Spleen (tissue), 11 donors: ENCODE data around the gene ADAMTS17. TPM values are rescaled to one million over a fixed set of nuclear protein-coding genes. Genes with fewer than 3 reads are reported as not detected.
A peak's percentile ranks its signal among the peaks of the same experiment; 100 is the strongest.

Experiments used
- DNase-seq: peaks from one replicate; pipeline ENCODE4 v3.0.0-alpha.2; 2020
- H3K27ac ChIP-seq, 8 donors: fragments of 200-600 bp; sonication (generic) in 7 of 8; 1 replicate in 4 of 8; 2 replicates in 4 of 8; pipeline versions ENCODE4 v1.5.0 to v1.8.0; 2016 to 2021; ENCODE audit warnings: inconsistent platforms in 4 of 8, mild to moderate bottlenecking in 4 of 8, moderate library complexity in 1 of 8
- H3K27me3 ChIP-seq, 7 donors: fragments of 200-600 bp; sonication (generic) in 6 of 7; replicated peaks in 1 of 7; 1 replicate in 4 of 7; 2 replicates in 3 of 7; pipeline versions ENCODE4 v1.5.0 to v1.8.0; 2016 to 2021; ENCODE audit warnings: inconsistent platforms in 3 of 7, mild to moderate bottlenecking in 1 of 7
- H3K36me3 ChIP-seq, 6 donors: fragments of 200-600 bp; sonication (generic) in 5 of 6; 1 replicate in 4 of 6; 2 replicates in 2 of 6; pipeline versions ENCODE4 v1.5.0 to v1.8.0; 2016 to 2021; ENCODE audit warnings: inconsistent platforms in 2 of 6
- H3K4me1 ChIP-seq, 6 donors: fragments of 200-600 bp; sonication (generic) in 5 of 6; 1 replicate in 3 of 6; 2 replicates in 3 of 6; pipeline versions ENCODE4 v1.5.0 to v1.8.0; 2016 to 2021; ENCODE audit warnings: inconsistent platforms in 3 of 6
- H3K4me3 ChIP-seq, 8 donors: fragments of 200-600 bp; sonication (generic) in 7 of 8; 1 replicate in 4 of 8; 2 replicates in 4 of 8; pipeline versions ENCODE4 v1.5.0 to v1.8.0; 2016 to 2021; ENCODE audit warnings: inconsistent platforms in 4 of 8, mild to moderate bottlenecking in 4 of 8, moderate library complexity in 2 of 8
- H3K9me3 ChIP-seq, 8 donors: fragments of 200-600 bp; sonication (generic) in 7 of 8; 1 replicate in 4 of 8; 2 replicates in 4 of 8; pipeline versions ENCODE4 v1.5.0 to v1.8.0; 2016 to 2021; ENCODE audit warnings: inconsistent platforms in 4 of 8
- POLR2A ChIP-seq, 3 donors: fragments of 450-650 bp; IDR thresholded peaks; one replicate each; pipeline ENCODE4 v1.5.1; 2017; ENCODE audit warnings: antibody characterized with exemption in 3 of 3, mild to moderate bottlenecking in 1 of 3
- POLR2AphosphoS5 ChIP-seq, 3 donors: sonication (generic); formaldehyde crosslinking; IDR thresholded peaks; one replicate each; pipeline ENCODE4 v1.5.1; 2017; ENCODE audit warnings: antibody characterized with exemption in 3 of 3
- WGBS, 5 donors: extraction: QIAGEN DNeasy Blood & Tissue Kit in 3 of 5; methylation state at CpG; one replicate each; pipeline versions ENCODE4 v1.1.5 to v1.1.7; 2013 to 2018; 5-methylcytosine and 5-hydroxymethylcytosine counted together
- intact Hi-C: fragments of 100-400 bp; cut with DNase I; formaldehyde crosslinking; loops from one replicate; pipeline ENCODE4 v1.15.0; 2023; ENCODE audit warnings: low total_unique reads
- polyA plus RNA-seq, 3 donors: library from polyadenylated mRNA; stranded (reverse); fragments of 200-250 nt; gene quantifications; one replicate each; pipeline ENCODE4 v1.2.1, GENCODE V29; 2013
- total RNA-seq, 7 donors: library from RNA; depleted of rRNA in 3 of 7; stranded (reverse); fragments of >200 nt in 3 of 7; fragmentation: NEBNext Ultra II Directional in 4 of 7; extraction: Animal tissue kit (Norgen Biotek cat#: 25700) in 4 of 7; gene quantifications; one replicate each; pipeline versions ENCODE4 v1.1.0 to v1.2.1, GENCODE V29; 2016 to 2021
- TF ChIP-seq, protein P1 (sequence below), 11 experiments: fragments of 200-600 bp in 7 of 11; fragments of 450-650 bp in 4 of 11; sonication (generic) in 4 of 11; IDR thresholded peaks in 8 of 11; conservative IDR thresholded peaks in 3 of 11; 1 replicate in 7 of 11; 2 replicates in 4 of 11; pipeline versions ENCODE4 v1.4.0 to v1.8.0; 2016 to 2021; ENCODE audit warnings: antibody characterized with exemption in 11 of 11, inconsistent platforms in 4 of 11, mild to moderate bottlenecking in 1 of 11
- donor health status: healthy with polysubstance abuse.
- donor health status: DM: no; HTN: no; CAD: no; lungs with moderate emphysema.
- donor health status: DM: no; HTN: no; CAD: no.
- donor health status: Bipolar disorder and iron deficiency.
- donor health status: healthy.
- donor health status: DM: no; HTN: no; CAD: no.
- donor health status: DM: yes; HTN: yes; CAD: no.

ADAMTS17 gene
- total and polyA plus RNA-seq, 10 donors, result 0.21 to 13.2 (median 5.8) TPM

- H3K36me3 ChIP-seq, result no peaks in the 10 kb centered on the region
- intact Hi-C loops, result no loop called here
- TF ChIP-seq POLR2AphosphoS5 (IDR thresholded peaks at IDR 0.05), result no peak
- TF ChIP-seq, protein P1, sequence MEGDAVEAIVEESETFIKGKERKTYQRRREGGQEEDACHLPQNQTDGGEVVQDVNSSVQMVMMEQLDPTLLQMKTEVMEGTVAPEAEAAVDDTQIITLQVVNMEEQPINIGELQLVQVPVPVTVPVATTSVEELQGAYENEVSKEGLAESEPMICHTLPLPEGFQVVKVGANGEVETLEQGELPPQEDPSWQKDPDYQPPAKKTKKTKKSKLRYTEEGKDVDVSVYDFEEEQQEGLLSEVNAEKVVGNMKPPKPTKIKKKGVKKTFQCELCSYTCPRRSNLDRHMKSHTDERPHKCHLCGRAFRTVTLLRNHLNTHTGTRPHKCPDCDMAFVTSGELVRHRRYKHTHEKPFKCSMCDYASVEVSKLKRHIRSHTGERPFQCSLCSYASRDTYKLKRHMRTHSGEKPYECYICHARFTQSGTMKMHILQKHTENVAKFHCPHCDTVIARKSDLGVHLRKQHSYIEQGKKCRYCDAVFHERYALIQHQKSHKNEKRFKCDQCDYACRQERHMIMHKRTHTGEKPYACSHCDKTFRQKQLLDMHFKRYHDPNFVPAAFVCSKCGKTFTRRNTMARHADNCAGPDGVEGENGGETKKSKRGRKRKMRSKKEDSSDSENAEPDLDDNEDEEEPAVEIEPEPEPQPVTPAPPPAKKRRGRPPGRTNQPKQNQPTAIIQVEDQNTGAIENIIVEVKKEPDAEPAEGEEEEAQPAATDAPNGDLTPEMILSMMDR (IDR thresholded peaks at IDR 0.05 in 8 of 11, conservative IDR thresholded peaks at IDR 0.05 in 3 of 11), result no peak
- TF ChIP-seq POLR2A (IDR thresholded peaks at IDR 0.05), result no peak
- WGBS, 5 donors, result 74 to 81% (median 77%) methylated on average over 10 of the region's 10 CpGs
- no peaks in the 10 kb centered on the region for H3K27me3 ChIP-seq
- peaks cover 0 to 2% (median 0%) of the 10 kb centered on the region in 8 donors for H3K9me3 ChIP-seq
- H3K4me1 ChIP-seq, result no peaks in the 10 kb centered on the region
- no peak overlapping the region for H3K4me3 ChIP-seq
- peak; percentile 44 for DNase-seq
- no peak overlapping the region for H3K27ac ChIP-seq
These were observed 348.1 kb downstream of the ADAMTS17 start for GRCh38 chr15:99993681-99994131.

GRCh38 chr15:99993262-99993661 is 348.5 kb downstream of the ADAMTS17 start:
- Histone ChIP-seq H3K36me3 (no peaks in the 10 kb centered on the region), H3K4me3 (no peak overlapping the region), H3K27me3 (no peaks in the 10 kb centered on the region), H3K27ac (no peak overlapping the region), H3K4me1 (no peaks in the 10 kb centered on the region), H3K9me3 (peaks cover 0 to 7% (median 0%) of the 10 kb centered on the region in 8 donors)
- WGBS, 5 donors, result 86 to 93% (median 91%) methylated on average over 8 of the region's 8 CpGs
- intact Hi-C loops, result no loop called here
- TF ChIP-seq POLR2AphosphoS5 (IDR thresholded peaks at IDR 0.05) (no peak), POLR2A (IDR thresholded peaks at IDR 0.05) (no peak)
- TF ChIP-seq, protein P1 (IDR thresholded peaks at IDR 0.05 in 8 of 11, conservative IDR thresholded peaks at IDR 0.05 in 3 of 11), result no peak
- DNase-seq, result peak; percentile 46

- Histone ChIP-seq H3K9me3 (peaks cover 0 to 11% (median 0%) of the 10 kb centered on the region in 8 donors), H3K4me1 (no peaks in the 10 kb centered on the region), H3K4me3 (no peak overlapping the region), H3K36me3 (no peaks in the 10 kb centered on the region), H3K27ac (no peak overlapping the region), H3K27me3 (no peaks in the 10 kb centered on the region)
- intact Hi-C loops, result no loop called here
- peak; percentile 70 for DNase-seq
- 89 to 94% (median 92%) methylated on average over 29 of the region's 29 CpGs for WGBS, 5 donors
- TF ChIP-seq POLR2A (IDR thresholded peaks at IDR 0.05) (no peak), POLR2AphosphoS5 (IDR thresholded peaks at IDR 0.05) (no peak)
- TF ChIP-seq, protein P1 (IDR thresholded peaks at IDR 0.05 in 8 of 11, conservative IDR thresholded peaks at IDR 0.05 in 3 of 11), result no peak
These were observed 349.1 kb downstream of the ADAMTS17 start for GRCh38 chr15:99992611-99993231.

DNA sequence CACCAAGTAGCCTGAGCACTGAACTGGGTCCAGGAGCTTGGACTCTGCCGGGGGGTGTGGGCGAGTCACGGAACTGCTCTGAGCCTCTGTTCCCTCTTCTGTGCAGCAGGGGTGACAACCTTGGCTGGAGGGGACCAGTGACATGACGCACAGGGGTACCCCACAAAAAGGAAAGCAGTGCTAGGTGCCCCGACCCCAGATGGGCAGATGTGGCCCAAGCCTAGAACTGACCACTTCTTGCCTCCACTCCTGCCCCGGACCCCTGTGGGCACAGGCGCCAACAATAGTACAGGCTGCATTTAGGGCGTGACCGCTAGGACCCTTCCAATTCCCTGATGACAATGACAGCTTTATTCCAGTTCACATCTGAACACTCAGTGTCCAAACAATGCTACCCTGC is 352.7 kb downstream of the ADAMTS17 start:
- Histone ChIP-seq H3K36me3 (no peaks in the 10 kb centered on the region), H3K27me3 (peaks cover 0 to 10% (median 0%) of the 10 kb centered on the region in 7 donors), H3K4me3 (no peak overlapping the region), H3K27ac (no peak overlapping the region), H3K9me3 (peaks cover 0 to 11% (median 0%) of the 10 kb centered on the region in 8 donors), H3K4me1 (peaks cover 0 to under 1% (median 0%) of the 10 kb centered on the region in 6 donors)
- TF ChIP-seq POLR2AphosphoS5 (IDR thresholded peaks at IDR 0.05) (no peak), POLR2A (IDR thresholded peaks at IDR 0.05) (no peak)
- TF ChIP-seq, protein P1 (IDR thresholded peaks at IDR 0.05 in 8 of 11, conservative IDR thresholded peaks at IDR 0.05 in 3 of 11), result no peak
- 84 to 96% (median 93%) methylated on average over 8 to 9 of the region's 9 CpGs for WGBS, 5 donors
- intact Hi-C loops, result no loop called here
- peak; percentile 47 for DNase-seq
